PFSK-1 (cell line): Measurements from ENCODE around the gene CELF5.
A peak's percentile ranks its signal among the peaks of the same experiment; 100 is the strongest.

Experiments used
- FOXP2 ChIP-seq: optimal IDR thresholded peaks from 2 replicates; pipeline ENCODE3; 2011; ENCODE audit warnings: borderline replicate concordance, control low read depth, inconsistent platforms; ENCODE audit not compliant: insufficient read depth; ENCODE audit errors: extremely low read length, extremely low read depth
- POLR2AphosphoS5 ChIP-seq: IDR thresholded peaks from 2 replicates; pipeline ENCODE4 v1.6.1; 2012; ENCODE audit warnings: low read depth, mild to moderate bottlenecking, control low read depth, low read length, moderate library complexity
- REST ChIP-seq, 2 experiments: IDR thresholded peaks; 2 replicates each; pipeline versions ENCODE4 v1.6.1 to v1.8.0; 2011 to 2012; ENCODE audit warnings: low read depth in 2 of 2, low read length in 2 of 2, control low read depth in 1 of 2, inconsistent platforms in 1 of 2, mild to moderate bottlenecking in 1 of 2, moderate library complexity in 1 of 2; ENCODE audit not compliant: insufficient read depth in 1 of 2
- SIN3A ChIP-seq: IDR thresholded peaks from 2 replicates; pipeline ENCODE4 v1.6.1; 2012; ENCODE audit warnings: mild to moderate bottlenecking, low read length, moderate library complexity, borderline replicate concordance; ENCODE audit not compliant: insufficient read depth
- TAF1 ChIP-seq: IDR thresholded peaks from 2 replicates; pipeline ENCODE4 v1.6.1; 2012; ENCODE audit warnings: low read length, control low read depth, borderline replicate concordance; ENCODE audit not compliant: insufficient read depth

The CELF5 gene

GRCh38 chr19:3186160-3186688 lies 38.2 kb upstream of the CELF5 start:
- TF ChIP-seq SIN3A (no peak), TAF1 (no peak), FOXP2 (peak; percentile 8), REST (IDR thresholded peaks at IDR 0.05; ENCODE audit: insufficient read depth in 1 of 2, low read depth in 2 of 2, low read length in 2 of 2) (no peak), POLR2AphosphoS5 (no peak)

GRCh38 chr19:3186891-3187661 lies 37.4 kb upstream of the CELF5 start:
- no peak for TF ChIP-seq FOXP2
- no peak for TF ChIP-seq POLR2AphosphoS5
- TF ChIP-seq TAF1, result no peak
- TF ChIP-seq REST (IDR thresholded peaks at IDR 0.05; ENCODE audit: insufficient read depth in 1 of 2, low read depth in 2 of 2, low read length in 2 of 2), result no peak
- no peak for TF ChIP-seq SIN3A

GRCh38 chr19:3187662-3188511 lies 36.6 kb upstream of the CELF5 start:
- TF ChIP-seq SIN3A (no peak), POLR2AphosphoS5 (no peak), REST (IDR thresholded peaks at IDR 0.05; ENCODE audit: insufficient read depth in 1 of 2, low read depth in 2 of 2, low read length in 2 of 2) (no peak), FOXP2 (no peak), TAF1 (no peak)

- no peak for TF ChIP-seq REST (IDR thresholded peaks at IDR 0.05; ENCODE audit: insufficient read depth in 1 of 2, low read depth in 2 of 2, low read length in 2 of 2)
- TF ChIP-seq POLR2AphosphoS5, result no peak
- TF ChIP-seq TAF1, result no peak
- TF ChIP-seq FOXP2, result no peak
- no peak for TF ChIP-seq SIN3A
Measured at GRCh38 chr19:3188627-3189596, 35.5 kb upstream of the CELF5 start.
